IMR-90 (cell line): ENCODE results near the gene DESI2. TPM values are rescaled to one million over a fixed set of nuclear protein-coding genes. Genes with fewer than 3 reads are reported as not detected.

Experiments
- ATAC-seq: fragments of 200-7000 bp; cut with Tn5 transposase; 2 replicates; pipeline ENCODE4 v1.9.1; 2020; ENCODE audit warnings: low read depth, mild to moderate bottlenecking, moderate library complexity
- BruUV-seq: library from RNA; stranded (reverse); fragments of 400-500 nt; replicated peaks from 2 replicates; lab custom pipeline; 2021; lab: Mats Ljungman, UMichigan
- CTCF ChIA-PET: fragments of 300-600 bp; formaldehyde crosslinking; extraction: SDS; loops from one replicate; lab custom pipeline; 2021; ENCODE audit warnings: antibody characterized with exemption; lab: Yijun Ruan, JAX
- POLR2A ChIA-PET: fragments of 300-600 bp; sonication (Branson Sonifier 250); formaldehyde crosslinking; loops from one replicate; lab custom pipeline; 2022; ENCODE audit warnings: antibody characterized with exemption; ENCODE audit not compliant: unreplicated experiment; lab: Charles Lee
- DNase-seq: peaks from one replicate; pipeline ENCODE4 v3.0.0; 2013
- H2AFZ ChIP-seq: replicated peaks from 2 replicates; pipeline ENCODE3; 2013; ENCODE audit warnings: low read length, mild to moderate bottlenecking; ENCODE audit not compliant: poor library complexity
- H2AK5ac ChIP-seq: 2 replicates; pipeline ENCODE4 v1.6.1; 2013; ENCODE audit warnings: low read depth, low read length, inconsistent platforms
- H2AK9ac ChIP-seq: replicated peaks from 2 replicates; pipeline ENCODE3; 2013; ENCODE audit warnings: mild to moderate bottlenecking, low read depth, low read length, moderate library complexity; ENCODE audit not compliant: poor library complexity
- H2BK120ac ChIP-seq: 2 replicates; pipeline ENCODE4 v1.6.1; 2013; ENCODE audit warnings: low read depth, low read length, inconsistent platforms
- H2BK15ac ChIP-seq: 3 replicates; pipeline ENCODE4 v1.6.1; 2013; ENCODE audit warnings: low read depth, low read length, inconsistent platforms
- H2BK20ac ChIP-seq: 2 replicates; pipeline ENCODE4 v1.6.1; 2013; ENCODE audit warnings: low read depth, mild to moderate bottlenecking, inconsistent platforms, low read length, moderate library complexity
- H2BK5ac ChIP-seq: 2 replicates; pipeline ENCODE4 v1.6.1; 2013; ENCODE audit warnings: mild to moderate bottlenecking, low read depth, low read length, inconsistent platforms; ENCODE audit not compliant: poor library complexity, severe bottlenecking
- H3K14ac ChIP-seq: replicated peaks from 2 replicates; pipeline ENCODE4 v1.6.1; 2013; ENCODE audit warnings: low read depth, low read length, inconsistent platforms
- H3K18ac ChIP-seq: 2 replicates; pipeline ENCODE4 v1.6.1; 2013; ENCODE audit warnings: low read depth, low read length, control low read depth
- H3K23ac ChIP-seq: 2 replicates; pipeline ENCODE4 v1.6.1; 2013; ENCODE audit warnings: low read depth, low read length, inconsistent platforms
- H3K27ac ChIP-seq: 2 replicates; pipeline ENCODE4 v1.5.1; 2013; ENCODE audit warnings: mild to moderate bottlenecking, control low read depth, low read length; ENCODE audit not compliant: insufficient read depth
- H3K27me3 ChIP-seq: 2 replicates; pipeline ENCODE4 v1.6.1; 2013; ENCODE audit warnings: low read length; ENCODE audit not compliant: control insufficient read depth, insufficient read depth
- H3K36me3 ChIP-seq: 2 replicates; pipeline ENCODE4 v1.6.1; 2013; ENCODE audit warnings: low read length, mixed read lengths; ENCODE audit not compliant: control insufficient read depth, insufficient read depth
- H3K4ac ChIP-seq: 2 replicates; pipeline ENCODE4 v1.6.1; 2013; ENCODE audit warnings: low read depth, low read length, inconsistent platforms
- H3K4me1 ChIP-seq: 2 replicates; pipeline ENCODE4 v1.6.1; 2013; ENCODE audit warnings: low read length, mixed read lengths; ENCODE audit not compliant: control insufficient read depth, insufficient read depth
- H3K4me2 ChIP-seq: 2 replicates; pipeline ENCODE4 v1.6.1; 2013; ENCODE audit warnings: low read depth, mild to moderate bottlenecking, control low read depth, low read length, moderate library complexity
- H3K4me3 ChIP-seq: 2 replicates; pipeline ENCODE4 v1.5.1; 2013; ENCODE audit warnings: low read depth, mild to moderate bottlenecking, control low read depth, low read length, moderate library complexity; ENCODE audit not compliant: insufficient read depth
- H3K56ac ChIP-seq: 2 replicates; pipeline ENCODE4 v1.6.1; 2013; ENCODE audit warnings: low read length, inconsistent platforms; ENCODE audit not compliant: insufficient read depth; ENCODE audit errors: extremely low read depth
- H3K79me1 ChIP-seq, 2 experiments: 2 replicates each; pipeline ENCODE4 v1.6.1; 2013; ENCODE audit warnings: low read length in 2 of 2, inconsistent platforms in 1 of 2, low read depth in 1 of 2
- H3K9ac ChIP-seq: 2 replicates; pipeline ENCODE4 v1.6.1; 2013; ENCODE audit warnings: low read depth, low read length, control low read depth
- H3K9me1 ChIP-seq: 2 replicates; pipeline ENCODE4 v1.6.1; 2013; ENCODE audit warnings: low read length, inconsistent platforms; ENCODE audit not compliant: insufficient read depth
- H3K9me3 ChIP-seq: 2 replicates; pipeline ENCODE4 v1.6.1; 2013; ENCODE audit warnings: low read length; ENCODE audit not compliant: control insufficient read depth, insufficient read depth
- H4K20me1 ChIP-seq: 2 replicates; pipeline ENCODE4 v1.6.1; 2013; ENCODE audit warnings: low read length, inconsistent platforms; ENCODE audit not compliant: insufficient read depth
- H4K5ac ChIP-seq: 2 replicates; pipeline ENCODE4 v1.6.1; 2013; ENCODE audit warnings: mild to moderate bottlenecking, low read depth, low read length, control low read depth
- H4K8ac ChIP-seq, 2 experiments: 2 replicates each; pipeline ENCODE4 v1.6.1; 2013; ENCODE audit warnings: low read depth in 2 of 2, low read length in 2 of 2, control low read depth in 1 of 2, inconsistent platforms in 1 of 2
- H4K91ac ChIP-seq: 2 replicates; pipeline ENCODE4 v1.6.1; 2013; ENCODE audit warnings: low read depth, low read length, inconsistent platforms; ENCODE audit not compliant: insufficient read depth
- FOS ChIP-seq: fragments of 150-350 bp; IDR thresholded peaks from 2 replicates; pipeline ENCODE4 v1.6.1; 2016; ENCODE audit warnings: low read depth, low read length
- MAFK ChIP-seq: IDR thresholded peaks from 2 replicates; pipeline ENCODE4 v1.6.1; 2012; ENCODE audit warnings: low read depth, low read length, improper control_type of control experiment
- WGBS, 2 experiments: methylation state at CpG; one replicate each; pipeline versions ENCODE4 v1.1.5 to v1.1.7; 2013; ENCODE audit warnings: missing lambda C conversion rate in 2 of 2; ENCODE audit not compliant: insufficient read length in 1 of 2; ENCODE audit errors: extremely low coverage in 2 of 2; 5-methylcytosine and 5-hydroxymethylcytosine counted together
- dilution Hi-C: fragments of 300-500 bp; cut with HindIII; formaldehyde crosslinking; loops from one replicate; pipeline ENCODE4 v1.14.3; 2018; ENCODE audit warnings: low sequenced_read_pairs; ENCODE audit not compliant: unreplicated experiment
- in situ Hi-C: fragments of 300-500 bp; cut with MboI; formaldehyde crosslinking; loops from 3 replicates; pipeline ENCODE4 v1.14.3; 2019; ENCODE audit warnings: low sequenced_read_pairs, inconsistent platforms, mixed read lengths
- intact Hi-C: fragments of 100-400 bp; cut with micrococcal nuclease; formaldehyde crosslinking; loops from 2 replicates; pipeline ENCODE4 v1.10.0; 2022
- polyA plus RNA-seq, 3 experiments: library from polyadenylated mRNA; depleted of rRNA; stranded (reverse); fragments of >200 nt; gene quantifications; 2 replicates each; pipeline ENCODE4 v1.2.3, GENCODE V29; 2012; ENCODE audit warnings: low replicate concordance in 1 of 3
- total RNA-seq: library from RNA; depleted of rRNA; stranded (reverse); fragments of >200 nt; gene quantifications from 2 replicates; pipeline ENCODE4 v1.2.3, GENCODE V29; 2012

DESI2 gene
- total and polyA plus RNA-seq, 2 of the 4 experiments (the other 2 are of a cell fraction) = 19.0 to 43.6 TPM

DNA sequence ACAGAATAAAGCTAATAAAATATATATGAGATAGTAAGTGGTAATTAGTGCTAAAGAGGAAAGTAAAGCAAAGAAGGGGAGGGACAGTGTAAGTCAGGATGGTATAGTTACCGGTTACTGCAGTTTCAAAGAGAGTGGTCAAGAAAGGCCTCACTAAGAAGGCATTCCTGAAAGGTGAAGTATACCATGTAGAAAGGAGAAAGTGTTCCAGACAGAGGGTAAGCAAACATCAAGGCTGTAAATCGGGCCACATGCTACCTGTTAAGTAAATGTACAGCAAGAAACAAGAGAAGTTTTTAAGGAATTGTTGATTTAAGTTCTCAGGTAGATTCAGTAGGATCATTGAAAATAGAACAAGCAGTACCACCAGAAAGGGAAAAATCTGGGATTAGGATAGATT is 9.7 kb downstream of the DESI2 start:
- no peak for TF ChIP-seq FOS
- TF ChIP-seq MAFK = no peak
- Histone ChIP-seq H3K36me3 (peaks cover 6% of the 10 kb centered on the region), H4K8ac (no peak overlapping the region), H3K79me1 (peaks cover 23 to 56% of the 10 kb centered on the region in 2 experiments), H2AFZ (no peak overlapping the region), H2AK5ac (no peak overlapping the region), H3K23ac (no peak overlapping the region), H2AK9ac (no peak overlapping the region), H3K4me2 (no peak overlapping the region), H3K27me3 (no peaks in the 10 kb centered on the region), H3K56ac (no peak overlapping the region), H3K9me1 (peaks cover 11% of the 10 kb centered on the region; the same call in 1 of the 2 replicates), H3K14ac (no peak overlapping the region), H3K9me3 (peaks cover 3% of the 10 kb centered on the region; the same call in 1 of the 2 replicates), H3K4ac (no peak overlapping the region), H4K5ac (no peak overlapping the region), H3K18ac (no peak overlapping the region), H2BK120ac (no peak overlapping the region), H2BK15ac (no peak overlapping the region), H4K20me1 (peaks cover 21% of the 10 kb centered on the region), H2BK5ac (no peak overlapping the region), H3K27ac (no peak overlapping the region), H3K9ac (no peak overlapping the region), H3K4me3 (no peak overlapping the region), H3K4me1 (peaks cover 2% of the 10 kb centered on the region; the same call in 1 of the 2 replicates), H2BK20ac (no peak overlapping the region), H4K91ac (no peak overlapping the region)
- DNase-seq (no peak), ATAC-seq (no peak)
- BruUV-seq = no TSS peak
- ChIA-PET CTCF (no interaction called here), POLR2A (no interaction called here)
- 88% methylated on average over 1 of the region's 2 CpGs; no CpG with 5 or more reads in 1 of the 2 experiments for WGBS, 2 experiments
- in situ Hi-C loops = no loop called here
- intact Hi-C loops = no loop called here
- dilution Hi-C loops = no loop called here
